D341Med (cell line): Measurements from ENCODE around the gene COPS4.
A peak's percentile ranks its signal among the peaks of the same experiment; 100 is the strongest.
"Not testable (repeated sequence)": the region's sequence is repeated elsewhere in the genome, so short reads cannot be mapped to it uniquely, and the experiment has no call there.

Experiments used
- DNase-seq: peaks from one replicate; pipeline ENCODE4 v3.0.0; 2012; ENCODE audit warnings: low spot score

The COPS4 gene

DNA sequence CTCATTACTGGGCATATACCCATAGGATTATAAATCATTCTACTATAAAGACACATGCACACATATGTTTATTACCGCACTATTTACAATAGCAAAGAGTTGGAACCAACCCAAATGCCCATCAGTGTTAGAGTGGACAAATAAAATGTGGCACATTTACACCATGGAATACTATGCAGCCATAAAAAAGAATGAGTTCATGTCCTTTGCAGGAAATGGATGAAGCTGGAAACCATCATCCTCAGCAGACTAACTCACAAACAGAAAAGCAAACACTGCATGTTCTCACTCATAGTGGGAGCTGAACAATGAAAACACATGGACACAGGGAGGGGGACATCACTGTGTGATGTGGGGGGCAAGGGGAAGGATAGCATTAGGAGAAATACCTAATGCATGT lies 11.4 kb upstream of the COPS4 start:
- not testable (repeated sequence) for DNase-seq

DNA sequence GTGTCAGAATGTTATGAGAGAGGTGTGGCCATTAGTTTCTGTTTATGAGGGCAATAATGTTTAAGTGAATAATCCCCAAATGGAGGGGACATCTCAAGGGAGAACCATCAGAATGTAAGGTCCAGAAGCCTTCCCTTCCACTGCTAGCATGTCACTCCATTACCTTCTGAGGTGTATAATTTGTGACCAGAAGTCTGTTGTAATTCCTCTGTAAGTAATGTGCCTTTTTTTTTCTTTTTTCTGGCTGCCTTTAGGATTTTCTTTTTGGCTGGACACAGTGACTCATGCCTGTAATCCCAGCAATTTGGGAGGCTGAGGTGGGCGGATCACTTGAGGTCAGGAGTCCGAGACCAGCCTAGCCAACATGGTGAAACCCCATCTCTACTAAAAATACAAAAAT lies 10.8 kb upstream of the COPS4 start:
- no peak for DNase-seq

DNA sequence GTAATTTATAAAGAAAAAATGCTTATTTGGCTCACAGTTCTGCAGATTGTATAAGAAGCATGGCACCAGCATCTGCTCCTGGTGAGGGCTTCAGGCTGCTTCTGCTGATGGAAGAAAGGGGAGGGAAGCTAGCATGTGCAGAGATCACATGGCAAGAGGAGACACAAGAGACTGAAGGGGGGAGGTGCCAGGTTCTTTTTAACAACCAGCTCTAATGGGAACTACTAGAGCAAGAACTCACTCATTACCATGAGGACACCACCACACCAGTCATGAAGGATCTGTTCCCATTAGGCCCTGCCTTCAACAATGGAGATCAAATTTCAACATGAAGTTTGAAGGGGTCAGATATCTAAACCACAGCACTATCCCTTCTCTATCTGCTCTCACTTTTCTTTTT lies 9.4 kb upstream of the COPS4 start:
- no peak for DNase-seq

DNA sequence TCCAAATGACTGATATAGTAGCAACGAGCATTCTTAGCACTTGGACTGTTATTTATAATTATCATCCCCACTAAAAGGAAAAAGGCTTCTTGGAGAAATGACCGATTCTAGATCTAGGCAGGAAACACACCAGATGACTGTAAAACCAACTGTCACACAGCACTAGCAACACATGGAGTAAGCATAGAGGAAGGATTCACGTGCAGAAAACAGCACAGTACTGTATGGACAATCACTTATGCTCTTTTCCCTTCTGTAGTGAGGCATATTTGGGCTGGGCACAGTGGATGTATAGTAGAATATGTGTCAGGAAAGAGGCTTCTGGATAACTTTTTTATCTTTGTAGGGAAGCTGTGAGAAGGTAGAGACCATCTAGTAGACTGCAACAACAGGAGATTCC lies 6.0 kb upstream of the COPS4 start:
- DNase-seq: no peak

DNA sequence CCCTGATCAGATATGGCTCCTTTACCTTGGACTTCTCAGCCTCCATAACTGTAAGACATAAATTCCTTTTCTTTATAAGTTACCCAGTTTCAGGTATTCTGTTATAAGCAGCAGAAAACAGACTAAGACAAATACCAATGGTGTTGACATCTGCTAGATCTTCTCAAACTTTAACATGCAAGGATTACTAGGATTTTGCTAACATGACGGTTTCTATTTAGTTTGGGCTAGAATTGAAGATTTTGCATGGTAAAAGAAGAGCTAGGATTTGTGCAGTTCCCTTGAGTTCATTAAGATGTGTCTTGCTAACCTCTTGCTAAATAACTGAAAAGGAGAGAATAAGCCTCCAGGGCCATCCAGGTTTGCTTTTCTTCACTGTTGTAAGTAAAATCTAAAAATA lies 5.3 kb upstream of the COPS4 start:
- DNase-seq: no peak

DNA sequence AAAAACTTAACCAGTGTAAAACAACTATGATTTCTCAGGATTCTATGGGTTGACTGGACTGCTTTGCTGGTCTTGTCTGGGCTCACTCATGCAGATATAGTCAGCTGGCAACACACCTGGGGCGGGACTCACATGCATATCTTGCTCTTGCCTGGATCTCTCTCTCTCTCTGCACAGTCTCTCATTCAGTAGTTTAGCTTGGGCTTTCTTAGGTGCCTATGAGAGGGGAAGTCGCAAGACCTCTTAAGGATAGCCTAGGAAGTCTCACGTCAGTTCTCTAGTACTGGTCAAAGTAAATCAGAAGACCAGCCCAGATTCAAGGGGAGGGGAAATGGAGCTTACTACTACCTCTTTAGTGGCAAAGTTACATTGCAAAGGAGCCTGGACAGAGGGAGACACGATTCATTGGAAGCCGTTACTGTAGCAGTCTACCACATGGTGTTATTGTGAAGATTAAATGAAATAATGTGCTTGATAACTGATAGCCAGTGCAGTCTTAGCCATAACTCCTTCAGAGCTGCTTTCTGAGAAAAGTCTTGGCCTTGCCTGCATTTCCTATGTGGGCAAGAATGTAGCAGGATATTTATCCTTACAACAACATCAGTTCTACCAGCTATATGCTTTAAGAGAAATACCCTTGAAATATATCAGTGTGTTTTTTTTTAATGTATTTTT lies 2.1 kb downstream of the COPS4 start:
- no peak for DNase-seq

DNA sequence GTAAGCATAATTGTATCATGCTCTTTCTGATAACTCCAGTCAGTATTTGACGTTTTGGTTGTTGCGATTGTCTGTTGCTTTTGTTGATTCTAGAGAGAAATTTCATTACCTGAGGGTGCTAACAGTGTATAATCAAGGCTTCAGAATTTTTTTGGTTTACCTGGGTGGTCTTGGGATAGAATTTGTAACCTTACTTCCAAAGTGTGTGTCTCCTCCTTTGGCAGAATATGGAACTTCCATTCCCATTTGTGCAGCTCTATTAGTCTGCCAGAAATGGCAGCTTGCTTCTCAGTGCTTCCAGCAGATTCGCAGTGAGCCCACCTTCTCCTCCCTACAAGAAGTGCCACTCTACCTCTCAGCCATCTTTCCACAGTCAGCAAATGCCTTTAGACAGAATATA lies 5.3 kb downstream of the COPS4 start:
- DNase-seq: peak; percentile 28

DNA sequence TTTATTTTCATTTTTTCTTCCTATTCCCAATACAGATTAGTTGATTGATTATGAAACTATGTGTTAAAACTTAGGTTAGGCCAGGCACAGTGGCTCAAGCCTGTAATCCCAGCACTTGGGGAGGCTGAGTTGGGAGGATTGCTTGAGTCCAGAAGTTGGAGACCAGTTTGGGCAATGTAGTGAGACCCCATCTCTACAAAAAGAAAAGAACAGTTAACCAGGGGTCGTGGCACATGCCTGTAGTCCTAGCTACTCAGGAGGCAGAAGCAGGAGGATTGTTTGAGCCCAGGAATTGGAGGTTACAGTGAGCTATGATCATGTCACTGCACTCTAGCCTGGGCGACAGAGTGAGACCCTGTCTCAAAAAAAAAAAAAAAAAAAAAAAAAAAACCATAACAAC lies 8.2 kb downstream of the COPS4 start:
- DNase-seq: not testable (repeated sequence)

DNA sequence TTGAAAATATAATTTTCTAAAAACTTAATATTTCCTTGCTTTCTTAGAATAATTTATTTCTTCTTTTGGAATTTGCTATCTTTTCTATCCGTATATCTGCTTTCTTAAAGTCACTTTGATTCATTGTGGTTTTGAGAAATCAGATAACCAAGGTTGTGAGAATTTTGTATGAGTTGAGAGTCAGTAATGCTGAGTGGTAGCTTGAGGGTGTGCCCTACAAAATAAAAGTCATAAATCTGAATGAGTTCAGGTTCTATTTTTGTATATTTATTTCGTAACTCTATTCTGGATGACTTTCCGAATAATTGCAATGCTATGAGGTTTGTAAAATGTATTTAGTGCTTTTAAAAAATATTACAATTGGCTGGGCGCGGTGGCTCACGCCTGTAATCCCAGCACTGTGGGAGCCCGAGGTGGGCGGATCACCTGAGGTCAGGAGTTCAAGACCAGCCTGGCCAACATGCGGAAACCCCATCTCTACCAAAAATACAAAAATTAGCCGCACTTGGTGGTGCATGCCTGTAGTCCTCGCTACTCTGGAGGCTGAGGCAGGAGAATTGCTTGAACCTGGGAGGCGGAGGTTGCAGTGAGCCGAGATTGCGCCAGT lies 8.9 kb downstream of the COPS4 start:
- DNase-seq: no peak

DNA sequence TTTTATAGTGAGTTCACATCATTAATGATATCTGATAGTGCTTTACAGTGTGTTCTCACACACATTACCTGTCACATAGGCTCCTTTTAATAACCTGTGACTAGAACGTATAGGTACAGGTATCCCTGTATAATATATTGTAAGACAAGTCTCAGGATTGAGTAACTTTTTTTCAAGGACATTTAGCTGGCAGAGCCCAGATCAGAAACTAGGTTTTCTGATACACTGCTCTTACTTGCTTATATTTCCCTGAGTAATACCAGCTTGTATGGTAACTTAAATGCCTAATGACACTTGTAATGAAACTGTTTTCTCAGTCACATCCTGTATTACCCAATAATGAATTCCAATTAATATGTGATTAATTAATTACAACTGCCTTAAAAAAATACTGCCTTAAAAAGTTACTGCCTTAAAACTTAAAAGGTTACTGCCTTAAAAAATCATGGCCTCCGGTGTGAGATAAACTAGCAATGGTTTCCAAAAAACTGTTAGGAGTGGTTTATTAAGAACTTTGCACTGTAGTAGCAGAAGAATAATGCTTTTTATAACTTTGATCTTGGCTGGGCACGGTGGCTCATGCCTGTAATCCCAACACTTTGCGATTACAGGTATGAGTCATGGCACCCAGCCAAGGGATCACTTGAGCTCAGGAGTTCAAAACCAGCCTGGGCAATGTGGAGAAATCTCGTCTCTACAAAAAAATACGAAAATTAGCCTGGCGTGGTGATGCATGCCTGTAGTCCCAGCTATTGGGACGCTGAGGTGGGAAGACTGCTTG lies 11.9 kb downstream of the COPS4 start:
- no peak for DNase-seq

DNA sequence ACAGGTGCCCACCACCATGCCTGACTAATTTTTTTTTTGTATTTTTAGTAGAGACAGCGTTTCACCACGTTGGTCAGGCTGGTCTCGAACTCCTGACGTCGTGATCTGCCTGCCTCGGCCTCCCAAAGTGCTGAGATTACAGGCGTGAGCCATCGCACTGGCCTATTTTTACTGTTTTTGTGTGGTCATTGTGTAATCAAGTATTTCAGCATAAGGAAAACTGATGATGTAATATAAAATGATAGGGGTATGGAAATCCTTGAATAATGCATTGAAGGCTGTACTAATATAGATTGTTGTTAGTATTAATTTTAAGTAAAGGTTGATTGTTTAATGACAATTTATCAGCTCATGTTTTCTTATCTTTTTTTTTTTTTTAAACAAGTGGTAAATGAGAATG lies 13.8 kb downstream of the COPS4 start:
- DNase-seq: not testable (repeated sequence)

DNA sequence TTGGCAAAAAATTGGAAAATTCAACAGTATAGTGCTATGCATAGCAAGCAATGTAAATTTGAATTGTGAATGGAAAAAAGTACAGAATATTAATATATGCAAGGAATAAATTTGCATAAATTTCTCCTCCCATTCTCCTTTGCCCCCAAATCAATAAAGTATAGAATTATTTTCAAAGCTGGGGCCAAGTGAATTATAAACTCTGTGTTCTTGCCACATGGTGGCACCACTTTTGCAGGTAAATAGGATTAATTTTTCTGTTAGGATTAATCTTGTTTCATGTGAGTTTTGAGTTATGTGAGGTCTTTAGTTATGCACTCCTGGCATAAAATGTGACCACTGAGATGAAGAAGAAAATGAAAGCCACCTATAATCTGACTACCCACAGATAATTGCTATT lies 19.9 kb downstream of the COPS4 start:
- peak; percentile 35 for DNase-seq

DNA sequence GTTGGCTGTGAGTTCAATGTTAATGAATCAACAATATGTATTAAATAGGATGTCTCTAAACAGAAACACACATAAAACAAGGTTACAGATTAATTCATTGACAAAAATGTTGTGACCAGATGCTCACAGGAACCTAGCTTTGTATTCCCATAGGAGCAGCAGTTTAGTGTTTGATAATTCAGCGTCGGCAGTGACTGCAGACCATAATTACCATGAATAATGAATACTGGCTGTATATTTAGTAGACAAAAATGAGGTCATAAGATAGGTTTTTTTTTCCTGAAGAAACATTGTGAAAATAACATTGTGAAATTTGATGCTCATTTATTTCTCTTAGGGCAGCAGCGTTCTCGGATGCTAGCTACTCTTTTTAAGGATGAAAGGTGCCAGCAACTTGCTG lies 27.8 kb downstream of the COPS4 start:
- DNase-seq: no peak

DNA sequence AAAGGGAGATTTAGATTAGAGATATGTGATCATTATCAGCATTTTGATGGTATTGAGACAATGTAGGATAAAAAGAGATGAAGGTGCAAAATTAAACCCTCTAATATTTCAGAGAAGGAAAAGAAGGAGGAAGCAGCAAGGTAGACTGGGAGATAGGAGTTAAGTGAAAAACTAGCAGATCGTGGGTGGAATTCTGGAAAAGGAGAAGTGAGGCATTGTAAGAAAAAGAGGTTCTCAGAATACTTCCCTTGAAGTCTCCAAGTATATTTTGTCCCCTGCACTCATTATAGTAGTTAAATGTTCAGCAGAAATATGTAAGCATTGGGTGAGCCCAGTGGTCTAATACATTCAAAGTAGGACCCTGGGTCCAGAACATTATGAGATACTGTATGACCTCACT lies 30.3 kb downstream of the COPS4 start:
- no peak for DNase-seq

DNA sequence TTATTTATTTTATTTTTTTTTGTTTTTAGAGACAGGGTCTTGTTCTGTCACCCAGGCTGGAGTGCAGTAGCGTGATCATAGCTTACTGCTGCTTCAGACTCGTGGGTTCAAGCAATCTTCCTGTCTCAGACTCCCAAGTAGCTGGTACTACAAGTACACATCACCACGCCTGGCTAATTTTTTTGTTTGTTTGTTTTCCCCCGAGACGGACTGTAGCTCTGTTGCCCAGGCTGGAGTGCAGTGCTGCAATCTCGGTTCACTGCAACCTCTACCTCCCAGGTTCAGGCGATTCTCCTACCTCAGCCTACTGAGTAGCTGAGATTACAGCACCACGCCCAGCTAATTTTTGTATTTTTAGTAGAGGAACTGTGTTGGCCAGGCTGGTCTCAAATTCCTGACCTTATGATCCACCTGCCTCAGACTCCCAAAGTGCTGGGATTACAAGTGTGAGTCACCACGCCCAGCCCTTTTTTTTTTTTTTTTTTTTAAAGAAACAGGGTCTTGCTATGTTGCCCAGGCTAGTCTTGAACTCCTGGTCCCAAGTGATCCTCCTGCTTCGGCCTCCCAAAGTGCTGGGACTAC lies 32.2 kb downstream of the COPS4 start:
- no peak for DNase-seq

DNA sequence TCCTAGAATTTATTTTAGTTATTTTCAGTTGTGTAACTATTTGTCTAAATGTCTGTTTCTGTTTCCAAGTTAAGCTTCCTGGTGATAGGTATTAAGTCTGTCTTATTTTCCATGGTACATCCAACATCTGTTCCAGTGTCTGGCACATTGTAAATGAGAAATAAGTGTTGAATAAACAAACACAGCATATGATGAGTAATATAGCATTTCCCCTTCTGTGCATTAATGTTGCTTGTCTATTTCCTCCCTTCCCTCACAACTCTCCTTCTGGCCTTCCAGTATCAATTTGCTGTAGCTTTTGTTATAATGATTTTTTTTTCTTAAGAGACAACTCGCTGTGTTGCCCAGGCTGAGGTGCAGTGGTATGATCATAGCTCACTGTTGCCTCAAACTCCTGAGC lies 36.1 kb downstream of the COPS4 start:
- no peak for DNase-seq

DNA sequence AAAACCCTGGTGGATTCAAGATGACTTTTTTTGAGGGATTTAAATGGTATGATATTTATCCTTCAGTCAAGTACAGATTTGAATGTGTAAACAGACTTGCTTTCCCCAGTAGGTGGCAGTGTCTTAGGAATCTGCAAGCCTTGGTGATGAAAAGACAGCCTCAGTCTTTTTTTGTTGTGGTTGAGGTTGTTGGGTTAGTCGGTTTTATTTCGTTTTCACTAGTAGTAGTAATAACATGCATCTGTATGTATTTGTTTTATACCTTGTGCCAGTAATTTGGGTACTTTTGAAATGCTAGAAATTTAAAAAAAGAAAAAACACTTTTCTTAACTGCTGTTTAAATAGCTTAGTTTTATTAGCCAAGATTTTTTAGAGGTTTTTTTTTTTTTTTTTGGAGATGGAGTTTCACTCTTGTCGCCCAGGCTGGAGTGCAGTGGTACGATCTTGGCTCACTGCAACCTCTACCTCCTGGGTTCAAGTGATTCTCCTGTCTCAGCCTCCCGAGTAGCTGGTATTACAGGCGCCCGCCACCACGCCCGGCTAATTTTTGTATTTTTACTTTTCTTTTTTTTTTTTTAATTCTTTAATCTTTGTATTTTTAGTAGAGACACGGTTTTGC lies 39.2 kb downstream of the COPS4 start:
- DNase-seq: peak; percentile 63

DNA sequence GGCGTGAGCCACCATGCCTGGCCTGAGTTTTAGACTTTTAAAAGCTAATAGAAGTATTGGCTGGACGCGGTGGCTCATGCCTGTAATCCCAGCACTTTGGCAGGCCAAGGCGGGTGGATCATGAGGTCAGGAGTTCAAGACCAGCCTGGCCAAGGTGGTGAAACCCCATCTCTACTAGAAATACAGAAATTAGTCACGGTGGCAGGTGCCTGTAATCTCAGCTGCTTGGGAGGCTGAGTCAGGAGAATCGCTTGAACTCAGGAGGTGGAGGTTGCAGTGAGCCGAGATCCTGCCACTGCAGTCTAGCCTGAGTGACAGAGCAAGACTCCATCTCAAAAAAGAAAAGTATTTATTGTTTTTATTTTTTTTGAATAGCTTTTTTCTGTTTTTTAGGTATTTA lies 39.8 kb downstream of the COPS4 start:
- DNase-seq: not testable (repeated sequence)

DNA sequence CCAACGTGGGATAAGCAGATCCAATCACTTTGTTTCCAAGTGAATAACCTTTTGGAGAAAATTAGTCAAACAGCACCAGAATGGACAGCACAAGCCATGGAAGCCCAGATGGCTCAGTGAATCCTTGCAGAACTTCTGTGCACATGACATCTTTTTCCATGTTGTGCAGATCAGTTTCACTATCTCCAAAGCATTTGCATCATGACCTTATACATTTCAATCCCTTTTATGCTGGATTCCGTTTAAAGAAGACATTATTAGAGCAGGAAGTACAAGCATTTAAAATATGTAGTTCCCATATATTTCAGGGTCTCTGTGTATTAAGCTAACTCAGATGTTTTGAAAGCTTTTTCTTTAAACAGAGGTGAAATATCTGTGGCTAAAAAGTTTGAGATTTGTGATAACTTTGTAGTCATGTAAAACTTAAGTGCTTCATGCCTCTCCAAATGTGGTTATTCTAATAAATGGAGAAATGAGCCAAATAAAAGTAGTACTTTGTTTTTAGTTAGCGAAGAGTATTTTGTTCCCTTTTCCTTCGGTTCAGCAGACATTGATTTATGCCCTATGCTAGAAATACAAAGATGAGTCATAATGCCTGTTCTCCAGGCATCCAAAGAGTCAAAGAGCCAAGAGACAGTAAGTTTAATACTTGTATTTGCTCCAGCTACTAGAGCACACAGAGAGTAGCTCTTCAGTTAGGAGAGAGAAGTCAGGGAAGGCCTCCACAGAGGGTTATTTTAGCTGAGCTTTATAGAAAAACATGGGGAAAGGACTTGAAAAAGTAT lies 40.5 kb downstream of the COPS4 start:
- no peak for DNase-seq

DNA sequence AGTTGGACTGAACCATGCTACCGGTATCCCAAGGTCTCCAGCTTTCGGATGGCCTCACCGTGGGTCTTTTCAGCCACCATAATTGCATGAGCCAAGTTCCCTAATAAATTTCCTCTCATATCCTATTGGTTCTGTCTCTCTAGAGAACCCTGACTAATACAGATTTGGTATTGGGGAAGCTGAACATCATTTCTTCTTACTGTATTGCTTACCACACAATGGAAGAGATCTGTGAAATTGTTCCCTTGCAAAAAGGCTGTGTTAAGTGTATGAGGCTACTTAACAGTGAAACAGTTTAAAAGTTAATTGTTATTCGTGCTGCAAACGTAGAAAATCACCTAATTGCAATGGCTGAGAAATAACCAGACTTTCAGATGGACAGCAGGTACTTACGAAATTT lies 45.6 kb downstream of the COPS4 start:
- no peak for DNase-seq

DNA sequence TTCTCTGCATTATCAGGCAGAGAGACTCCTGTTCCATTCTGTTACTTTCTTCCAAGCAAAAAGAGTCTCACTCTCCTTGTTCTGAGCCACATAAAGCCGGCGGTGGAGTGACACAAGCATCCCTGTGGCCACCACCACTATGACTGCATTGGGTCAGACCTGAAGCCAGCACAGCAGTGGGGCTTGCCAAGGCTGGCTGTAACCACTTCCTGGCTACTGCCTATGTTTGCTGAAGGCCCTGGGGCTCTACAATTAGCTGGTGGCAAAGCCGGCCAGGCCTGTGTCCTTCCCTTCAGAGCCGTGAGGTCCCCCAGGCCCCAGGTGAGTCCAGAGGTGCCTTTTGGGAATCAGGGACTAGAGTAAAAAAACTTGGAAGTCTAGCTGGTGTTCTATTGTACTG lies 47.8 kb downstream of the COPS4 start:
- DNase-seq: no peak

DNA sequence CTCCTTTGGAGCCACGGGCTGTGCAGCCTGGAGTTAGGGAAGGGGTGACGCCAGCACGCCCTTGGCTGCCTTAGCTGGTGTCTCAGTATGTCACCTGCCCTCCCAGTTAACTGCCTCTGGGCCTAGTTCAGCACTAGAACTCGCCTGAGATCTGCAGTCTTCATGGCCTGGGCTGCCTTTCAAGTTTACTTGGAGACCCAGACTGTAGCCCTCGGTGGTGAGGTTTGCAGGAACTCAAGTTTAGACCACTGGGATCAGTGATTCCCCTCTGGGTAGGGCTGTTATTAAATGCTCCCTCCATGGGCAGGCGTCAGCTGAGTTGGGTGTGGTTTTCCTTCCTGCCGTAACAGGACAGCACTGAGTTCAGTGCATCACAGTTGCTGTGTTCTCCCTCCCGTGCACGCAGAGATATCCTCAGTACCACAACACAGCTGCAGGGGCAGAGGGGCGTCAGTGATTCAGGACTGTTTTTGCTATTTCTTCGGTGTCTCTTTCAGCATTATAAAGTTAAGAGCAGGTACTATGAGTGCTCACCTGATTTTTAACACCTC lies 49.0 kb downstream of the COPS4 start:
- DNase-seq: no peak
